Measurements from ENCODE around the gene JMJD6. TPM values are rescaled to one million over a fixed set of nuclear protein-coding genes. Genes with fewer than 3 reads are reported as not detected.

Gene JMJD6
- total and polyA plus RNA-seq, 9 of the 15 experiments (the other 6 are each of a cell fraction or from before 2014, with no cell fraction given), result 2.5 to 52.3 (median 36.3) TPM

DNA sequence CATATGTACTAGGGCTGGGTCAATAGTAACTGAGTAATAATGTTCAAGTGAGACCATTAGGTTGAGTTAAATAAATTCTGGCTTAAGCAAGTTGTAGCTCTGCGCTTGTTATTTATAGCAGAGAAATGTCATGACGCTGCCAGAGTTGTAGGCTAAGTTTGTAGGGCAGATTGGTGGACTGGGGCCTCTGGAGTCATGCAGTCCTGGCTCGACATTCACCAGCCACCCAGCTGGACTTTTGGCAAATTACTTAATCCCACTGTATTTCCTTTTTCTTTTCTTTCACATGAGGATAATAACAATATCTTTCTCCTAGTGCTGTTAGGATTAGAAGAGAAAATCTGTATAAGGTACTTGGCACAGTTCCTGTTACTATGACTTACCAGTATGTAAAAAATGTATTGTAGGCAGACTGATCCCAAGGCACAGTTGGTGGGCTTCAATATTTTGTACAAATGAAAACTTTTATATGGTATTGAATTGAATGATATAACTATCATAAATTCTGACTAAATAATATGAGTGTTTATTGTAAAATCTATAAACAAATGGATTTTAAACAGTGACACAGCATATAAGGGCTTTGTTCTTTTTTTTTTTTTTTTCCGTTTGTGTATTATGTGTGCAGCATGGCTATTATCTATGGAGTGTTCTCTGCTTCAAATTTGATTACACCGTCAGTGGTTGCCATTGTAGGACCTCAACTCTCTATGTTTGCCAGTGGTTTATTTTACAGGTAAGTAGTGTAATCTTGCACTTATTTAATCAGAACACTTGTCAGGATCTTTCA, 14.1 kb upstream of the JMJD6 start:
- peak overlapping the region; percentile 69 for H3K4me2 ChIP-seq (ENCODE audit: insufficient read depth, low read length)
- peak in 1 of 4 experiments; percentile 52 for DNase-seq (ENCODE audit: extremely low read depth in 1 of 4, low spot score in 3 of 4)
- peak overlapping the region; percentile 26 to 56; a peak in 3 of 4 replicates for H3K9ac ChIP-seq (ENCODE audit: insufficient read depth in 1 of 2, low read depth in 2 of 2, low read length in 2 of 2)
- no peak for ATAC-seq
- POLR2A ChIA-PET, result interaction anchor here (1.0 to 1.4 kb wide), 3 partner anchors 8 to 183 kb away, joined by 3 read pairs; no protein-coding TSS in a partner anchor
- peak overlapping the region; percentile 63 for H2AFZ ChIP-seq (ENCODE audit: low read depth, low read length)
- intact Hi-C loops (cut with micrococcal nuclease) (no loop called here), in situ Hi-C loops (cut with MboI) (no loop called here)
- BruUV-seq (replicated peaks), result no TSS peak
- H3K9me3 ChIP-seq (replicated peaks; ENCODE audit: control insufficient read depth, insufficient read depth, low read depth, low read length), result no peaks in the 10 kb centered on the region
- CTCF ChIA-PET (ENCODE audit: low intra/inter-chr PET ratio), result no interaction called here
- peaks cover 48% of the 10 kb centered on the region for H3K36me3 ChIP-seq (ENCODE audit: control insufficient read depth, insufficient read depth, low read length)
- peaks cover 8% of the 10 kb centered on the region for H4K20me1 ChIP-seq (replicated peaks; ENCODE audit: control insufficient read depth, insufficient read depth, low read length)
- H3K9me1 ChIP-seq (ENCODE audit: control insufficient read depth, insufficient read depth, low read length), result no peaks in the 10 kb centered on the region
- 10% methylated on average over 5 of the region's 5 CpGs for WGBS (ENCODE audit: insufficient coverage, low coverage, missing lambda C conversion rate)
- peaks cover 5 to 14% of the 10 kb centered on the region in 2 experiments; a peak in 4 of 5 replicates for H3K4me1 ChIP-seq (replicated peaks in 1 of 2; ENCODE audit: control insufficient read depth in 2 of 2, insufficient read depth in 2 of 2, low read length in 2 of 2)
- H3K27ac ChIP-seq (ENCODE audit: extremely low read depth, low read depth, low read length), result peak overlapping the region; percentile 62
- H3K27me3 ChIP-seq (ENCODE audit: control insufficient read depth in 2 of 2, insufficient read depth in 2 of 2, low read length in 2 of 2), result no peaks in the 10 kb centered on the region
- H3K4me3 ChIP-seq, result peak overlapping the region; percentile 64; the same call in 1 of the 2 replicates
- FAIRE-seq, result peak; percentile 11
- peaks cover 48% of the 10 kb centered on the region for H3K79me2 ChIP-seq (ENCODE audit: control insufficient read depth, insufficient read depth, low read length)
- TF ChIP-seq THRB (CRISPR knock-in tag; conservative IDR thresholded peaks at IDR 0.05) (no peak), MAZ (CRISPR knock-in tag; conservative IDR thresholded peaks at IDR 0.05 in 1 of 2, IDR thresholded peaks at IDR 0.05 in 1 of 2) (no peak), CEBPZ (IDR thresholded peaks at IDR 0.05; ENCODE audit: borderline replicate concordance, low read depth, low read length) (no peak), HMGXB4 (CRISPR knock-in tag; IDR thresholded peaks at IDR 0.05) (no peak), ETV6 (IDR thresholded peaks at IDR 0.05; ENCODE audit: borderline replicate concordance in 1 of 2, low read depth in 2 of 2, low read length in 1 of 2) (no peak), ETV6 (CRISPR knock-in tag; IDR thresholded peaks at IDR 0.05; ENCODE audit: borderline replicate concordance) (no peak), SMARCC2 (IDR thresholded peaks at IDR 0.05; ENCODE audit: low read depth) (no peak), PML (IDR thresholded peaks at IDR 0.05; ENCODE audit: low read length) (no peak), ZNF165 (CRISPR knock-in tag; IDR thresholded peaks at IDR 0.05; ENCODE audit: borderline replicate concordance) (no peak), FOXK2 (conservative IDR thresholded peaks at IDR 0.05 in 1 of 2, IDR thresholded peaks at IDR 0.05 in 1 of 2; ENCODE audit: low read depth in 2 of 2) (no peak), NFYB (IDR thresholded peaks at IDR 0.05; ENCODE audit: extremely low read depth, insufficient read length) (no peak)
